Heart left ventricle (tissue), 16 donors: Measurements from ENCODE around the gene DLG1. TPM values are rescaled to one million over a fixed set of nuclear protein-coding genes. Genes with fewer than 3 reads are reported as not detected.
"Not testable (repeated sequence)": the region's sequence is repeated elsewhere in the genome, so short reads cannot be mapped to it uniquely, and the experiment has no call there.

Source experiments
- ATAC-seq, 4 donors: fragments of 200-7000 bp; cut with Tn5 transposase; one replicate each; pipeline ENCODE4 v1.9.1; 2020 to 2022; ENCODE audit warnings: moderate library complexity in 4 of 4, mild to moderate bottlenecking in 3 of 4, moderate number of reproducible peaks in 1 of 4
- DNase-seq, 5 donors: peaks; one replicate each; pipeline ENCODE4 v3.0.0-alpha.2; 2020
- H3K27ac ChIP-seq, 12 donors: fragments of 200-600 bp; sonication (generic) in 4 of 12; one replicate each; pipeline versions ENCODE4 v1.5.0 to v1.8.0; 2016 to 2022; ENCODE audit warnings: mild to moderate bottlenecking in 2 of 12
- H3K27me3 ChIP-seq, 9 donors: fragments of 200-600 bp; sonication (generic) in 2 of 9; one replicate each; pipeline versions ENCODE4 v1.5.1 to v1.8.0; 2016 to 2022; ENCODE audit warnings: mild to moderate bottlenecking in 3 of 9
- H3K36me3 ChIP-seq, 9 donors: fragments of 200-600 bp; sonication (generic) in 2 of 9; one replicate each; pipeline versions ENCODE4 v1.5.0 to v1.8.0; 2018 to 2022; ENCODE audit warnings: mild to moderate bottlenecking in 2 of 9
- H3K4me1 ChIP-seq, 12 donors: fragments of 200-600 bp; sonication (generic) in 4 of 12; one replicate each; pipeline versions ENCODE4 v1.5.0 to v1.8.0; 2016 to 2022; ENCODE audit warnings: mild to moderate bottlenecking in 3 of 12
- H3K4me3 ChIP-seq, 12 donors: fragments of 200-600 bp; sonication (generic) in 4 of 12; one replicate each; pipeline versions ENCODE4 v1.5.0 to v1.8.0; 2017 to 2022; ENCODE audit warnings: mild to moderate bottlenecking in 9 of 12, moderate library complexity in 4 of 12
- H3K9me3 ChIP-seq, 12 donors: fragments of 200-600 bp; sonication (generic) in 4 of 12; one replicate each; pipeline versions ENCODE4 v1.5.0 to v1.8.0; 2016 to 2022; ENCODE audit warnings: mild to moderate bottlenecking in 1 of 12
- POLR2A ChIP-seq, 2 donors: fragments of 450-650 bp; IDR thresholded peaks; one replicate each; pipeline ENCODE4 v1.6.1; 2017; ENCODE audit warnings: antibody characterized with exemption in 2 of 2, mild to moderate bottlenecking in 2 of 2, moderate library complexity in 2 of 2
- WGBS, 4 donors: extraction: QIAGEN DNeasy Blood & Tissue Kit in 2 of 4; methylation state at CpG; one replicate each; pipeline versions ENCODE4 v1.1.5 to v1.1.7; 2013 to 2018; 5-methylcytosine and 5-hydroxymethylcytosine counted together
- intact Hi-C, 10 donors: fragments of 100-400 bp; cut with DNase I; formaldehyde crosslinking; loops; one replicate each; pipeline versions ENCODE4 v1.11.1 to v1.14.2; 2022
- polyA plus RNA-seq, 2 donors: library from polyadenylated mRNA; stranded (reverse); fragments of 200-250 nt; gene quantifications; one replicate each; pipeline ENCODE4 v1.2.3, GENCODE V29; 2013
- total RNA-seq, 9 donors: library from RNA; depleted of rRNA in 2 of 9; stranded (reverse); fragments of >200 nt in 2 of 9; fragmentation: NEBNext Ultra II Directional in 3 of 9; extraction: Animal tissue kit (Norgen Biotek cat#: 25700) in 3 of 9; gene quantifications; one replicate each; pipeline versions ENCODE4 v1.1.0 to v1.2.4, GENCODE V29; 2016 to 2023
- TF ChIP-seq, protein P1 (sequence below), 12 donors: fragments of 200-600 bp; sonication (generic) in 4 of 12; IDR thresholded peaks; one replicate each; pipeline versions ENCODE4 v1.5.0 to v1.8.0; 2018 to 2022; ENCODE audit warnings: antibody characterized with exemption in 12 of 12, mild to moderate bottlenecking in 5 of 12
- donor health status: ischemic (EF 13 %, LVEDD 7.1; RV severe dilation, severe dysfunction).
- donor health status: healthy with polysubstance abuse.
- donor health status: DM: no; HTN: yes; CAD: no.
- donor health status: DM: no; HTN: no; CAD: no.
- donor health status: ischemic (EF 25% LVEDD 6.9; RV normal size, moderate dysfunction).
- donor health status: ischemic (EF 25% LVEDD 5.7; RV mildly dilated, moderate dysfunction).
- donor health status: healthy.
- donor health status: DM: yes; HTN: yes; CAD: no.
- donor health status: ischemic (EF 35%, LVEDD 5.7; RV mildly dilated, moderate dysfunction).
- donor health status: nonischemic (EF 11% LVEDD 7.7; RV severe dilation, severe dysfunction).
- donor health status: DM: yes; HTN: yes; CAD: no.
- donor health status: PGD.
- donor health status: ischemic (EF 29% LVEDD 5.4; RV normal size, mild dysfunction).
- donor health status: nonischemic (EF 23%, LVEDD 6.1; RV moderate dilation, normal function).

The DLG1 gene
- total and polyA plus RNA-seq, 11 donors, result 17.4 to 151 (median 63.6) TPM

DNA sequence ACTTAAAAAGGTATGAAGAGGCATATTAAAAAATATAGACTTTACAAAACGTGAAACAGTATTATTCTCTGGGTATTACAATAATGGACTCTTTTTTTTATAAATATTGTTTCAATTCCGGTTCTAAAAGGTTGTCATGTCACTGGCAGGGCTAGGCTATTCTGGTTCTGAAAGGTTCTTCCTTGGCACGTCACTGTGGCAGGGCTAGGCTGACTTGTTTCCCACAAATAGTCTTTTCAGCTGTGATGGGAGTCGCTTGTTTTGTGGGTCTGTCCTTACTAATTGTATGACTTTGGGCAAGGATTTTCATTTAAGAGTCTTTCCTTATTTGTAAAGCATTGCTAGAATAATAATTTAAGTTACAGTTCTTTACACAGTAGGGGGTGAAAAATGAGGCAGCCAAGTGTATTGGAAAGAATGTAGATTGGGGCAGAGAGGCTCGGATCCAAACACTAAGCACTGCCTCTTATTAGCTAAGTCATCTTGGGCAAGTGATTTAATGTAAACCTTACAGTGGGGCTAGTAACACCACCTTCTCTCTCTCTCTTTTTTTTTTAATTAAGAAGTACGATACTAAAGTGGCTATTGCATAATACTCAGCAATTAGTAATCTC, 256.4 kb downstream of the DLG1 start:
- Histone ChIP-seq H3K4me1 (peaks cover 0 to 8% (median 0%) of the 10 kb centered on the region in 12 donors), H3K27me3 (no peaks in the 10 kb centered on the region), H3K4me3 (no peak overlapping the region), H3K27ac (no peak overlapping the region), H3K9me3 (no peaks in the 10 kb centered on the region), H3K36me3 (peaks cover 0 to 51% (median 32%) of the 10 kb centered on the region in 9 donors)
- 68 to 86% (median 72%) methylated on average over 6 of the region's 6 CpGs for WGBS, 4 donors
- DNase-seq (no peak), ATAC-seq (peak in 2 of 4 donors; percentile 45 to 53)
- TF ChIP-seq POLR2A (IDR thresholded peaks at IDR 0.05), result no peak
- TF ChIP-seq, protein P1, sequence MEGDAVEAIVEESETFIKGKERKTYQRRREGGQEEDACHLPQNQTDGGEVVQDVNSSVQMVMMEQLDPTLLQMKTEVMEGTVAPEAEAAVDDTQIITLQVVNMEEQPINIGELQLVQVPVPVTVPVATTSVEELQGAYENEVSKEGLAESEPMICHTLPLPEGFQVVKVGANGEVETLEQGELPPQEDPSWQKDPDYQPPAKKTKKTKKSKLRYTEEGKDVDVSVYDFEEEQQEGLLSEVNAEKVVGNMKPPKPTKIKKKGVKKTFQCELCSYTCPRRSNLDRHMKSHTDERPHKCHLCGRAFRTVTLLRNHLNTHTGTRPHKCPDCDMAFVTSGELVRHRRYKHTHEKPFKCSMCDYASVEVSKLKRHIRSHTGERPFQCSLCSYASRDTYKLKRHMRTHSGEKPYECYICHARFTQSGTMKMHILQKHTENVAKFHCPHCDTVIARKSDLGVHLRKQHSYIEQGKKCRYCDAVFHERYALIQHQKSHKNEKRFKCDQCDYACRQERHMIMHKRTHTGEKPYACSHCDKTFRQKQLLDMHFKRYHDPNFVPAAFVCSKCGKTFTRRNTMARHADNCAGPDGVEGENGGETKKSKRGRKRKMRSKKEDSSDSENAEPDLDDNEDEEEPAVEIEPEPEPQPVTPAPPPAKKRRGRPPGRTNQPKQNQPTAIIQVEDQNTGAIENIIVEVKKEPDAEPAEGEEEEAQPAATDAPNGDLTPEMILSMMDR (IDR thresholded peaks at IDR 0.05), result no peak
- intact Hi-C loops, result no loop called here

DNA sequence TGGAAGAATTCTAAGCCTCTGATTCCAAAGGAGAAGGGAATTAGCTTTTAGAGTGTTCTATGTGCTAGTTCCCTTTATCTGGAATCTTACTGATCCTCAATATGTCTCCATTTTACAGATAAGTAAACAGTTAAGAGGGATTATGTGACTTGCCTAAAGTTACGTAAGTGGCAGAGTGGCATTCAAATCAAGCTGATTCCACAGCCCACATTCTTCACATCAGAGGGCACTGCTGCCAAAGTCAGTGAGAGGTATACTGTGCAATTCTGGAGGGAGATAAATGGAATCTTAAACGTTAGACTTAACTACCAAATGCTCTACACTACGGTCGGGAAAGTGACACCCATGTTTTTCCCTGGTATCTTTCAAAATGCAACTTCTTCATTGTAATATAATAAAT, 257.8 kb downstream of the DLG1 start:
- no peaks in the 10 kb centered on the region for H3K27me3 ChIP-seq
- no peak overlapping the region for H3K4me3 ChIP-seq
- TF ChIP-seq, protein P1 (IDR thresholded peaks at IDR 0.05), result peak in 1 of 12 donors; percentile 12
- no peak for TF ChIP-seq POLR2A (IDR thresholded peaks at IDR 0.05)
- H3K36me3 ChIP-seq, result peaks cover 0 to 38% (median 21%) of the 10 kb centered on the region in 9 donors
- DNase-seq (no peak), ATAC-seq (peak; percentile 50 to 75 (median 66))
- intact Hi-C loops, result no loop called here
- 36 to 58% (median 52%) methylated on average over 4 of the region's 4 CpGs for WGBS, 4 donors
- no peaks in the 10 kb centered on the region for H3K9me3 ChIP-seq
- H3K27ac ChIP-seq, result no peak overlapping the region
- peaks cover 0 to 8% (median 0%) of the 10 kb centered on the region in 12 donors for H3K4me1 ChIP-seq

DNA sequence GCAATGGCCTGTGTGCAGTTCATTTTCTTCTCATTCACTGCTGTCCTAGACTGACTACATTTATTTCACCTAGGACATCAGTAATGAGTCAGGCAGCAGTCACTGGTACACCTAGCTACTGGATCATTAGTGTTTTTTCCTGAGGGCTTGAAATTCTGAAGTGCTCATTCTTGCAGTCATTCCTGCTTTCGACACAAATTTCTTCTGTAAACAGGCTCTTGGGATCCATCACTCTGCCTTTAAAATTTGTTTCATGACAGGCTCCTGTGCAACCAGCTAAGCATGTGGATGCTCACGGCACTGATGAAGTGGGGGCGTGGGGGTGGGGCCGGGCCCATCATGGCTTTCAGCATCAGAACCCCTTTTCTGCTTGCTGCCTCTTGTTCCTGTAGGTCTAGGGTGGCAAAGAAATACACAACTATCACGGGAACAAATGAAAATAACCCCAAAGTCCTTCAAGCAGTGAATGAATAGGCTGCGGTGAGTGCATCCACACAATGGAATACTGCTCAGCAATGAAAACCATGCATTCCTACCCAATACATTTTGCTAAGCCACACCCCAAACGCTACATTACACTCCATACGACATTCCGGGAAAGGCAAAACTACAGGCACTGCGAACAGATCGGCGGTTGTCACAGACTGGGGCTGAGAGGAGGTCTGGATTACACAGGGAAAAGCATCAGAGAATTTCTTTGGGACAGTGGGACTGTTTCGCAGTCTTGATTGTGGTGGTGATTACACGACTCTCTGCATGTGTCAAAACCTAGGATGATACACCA, 259.5 kb downstream of the DLG1 start:
- Histone ChIP-seq H3K27me3 (no peaks in the 10 kb centered on the region), H3K4me3 (no peak overlapping the region), H3K9me3 (no peaks in the 10 kb centered on the region), H3K36me3 (peaks cover 0 to 20% (median 7%) of the 10 kb centered on the region in 9 donors), H3K4me1 (peaks cover 0 to 8% (median 0%) of the 10 kb centered on the region in 12 donors), H3K27ac (no peak overlapping the region)
- intact Hi-C loops, result no loop called here
- ATAC-seq, result peak in 1 of 4 donors; percentile 54
- 81 to 89% (median 88%) methylated on average over 14 of the region's 14 CpGs for WGBS, 4 donors
- TF ChIP-seq, protein P1 (IDR thresholded peaks at IDR 0.05), result no peak
- no peak for TF ChIP-seq POLR2A (IDR thresholded peaks at IDR 0.05)
- no peak for DNase-seq

DNA sequence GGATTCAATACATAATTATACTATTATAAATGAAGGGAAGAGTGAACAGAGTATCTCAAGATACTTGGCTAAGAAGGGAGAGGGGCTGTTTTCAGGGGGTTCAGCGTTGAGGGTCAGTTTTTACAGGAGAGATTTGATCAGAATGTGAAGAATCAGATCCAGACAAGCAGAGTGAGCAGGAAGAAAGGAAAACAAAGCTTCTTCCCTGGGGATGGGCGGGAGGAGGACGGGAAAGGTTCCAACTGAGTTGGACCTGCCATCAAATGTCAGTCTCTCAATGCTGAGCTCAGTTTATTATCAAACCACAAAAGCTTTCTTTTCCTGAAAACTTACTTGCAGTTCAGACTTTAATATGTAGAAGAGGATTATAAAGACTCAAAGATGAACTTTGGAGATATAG, 262.8 kb downstream of the DLG1 start:
- Histone ChIP-seq H3K4me1 (peaks cover 0 to 22% (median 10%) of the 10 kb centered on the region in 12 donors), H3K27ac (no peak overlapping the region), H3K36me3 (peaks cover 0 to 2% (median 0%) of the 10 kb centered on the region in 9 donors), H3K9me3 (no peaks in the 10 kb centered on the region), H3K4me3 (no peak overlapping the region), H3K27me3 (no peaks in the 10 kb centered on the region)
- DNase-seq (no peak), ATAC-seq (no peak)
- intact Hi-C loops, result no loop called here
- 49 to 59% (median 53%) methylated on average over 3 of the region's 3 CpGs for WGBS, 4 donors
- TF ChIP-seq POLR2A (IDR thresholded peaks at IDR 0.05), result no peak
- TF ChIP-seq, protein P1 (IDR thresholded peaks at IDR 0.05), result no peak

DNA sequence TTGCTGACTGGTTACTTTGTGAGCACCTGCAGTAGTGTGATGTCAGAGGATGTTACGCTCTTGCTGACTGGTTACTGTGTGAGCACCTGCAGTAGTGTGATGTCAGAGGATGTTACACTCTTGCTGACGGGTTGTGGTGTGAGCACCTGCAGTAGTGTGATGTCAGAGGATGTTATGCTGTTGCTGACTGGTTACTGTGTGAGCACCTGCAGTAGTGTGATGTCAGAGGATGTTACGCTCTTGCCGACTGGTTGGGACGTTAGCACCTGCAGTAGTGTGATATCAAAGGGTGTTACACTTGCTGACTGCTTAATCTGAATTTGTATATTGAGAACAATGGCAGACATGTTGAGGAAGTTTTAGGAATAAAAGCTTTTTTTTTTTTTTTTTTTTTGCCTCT, 263.6 kb downstream of the DLG1 start:
- DNase-seq, H3K4me3 ChIP-seq, H3K27ac ChIP-seq, ATAC-seq, intact Hi-C loops, H3K36me3 ChIP-seq, H3K9me3 ChIP-seq, H3K27me3 ChIP-seq: not testable (repeated sequence)
- 75 to 81% (median 78%) methylated on average over 5 of the region's 5 CpGs for WGBS, 4 donors
- H3K4me1 ChIP-seq, result peaks cover 0 to 28% (median 13%) of the 10 kb centered on the region in 12 donors

DNA sequence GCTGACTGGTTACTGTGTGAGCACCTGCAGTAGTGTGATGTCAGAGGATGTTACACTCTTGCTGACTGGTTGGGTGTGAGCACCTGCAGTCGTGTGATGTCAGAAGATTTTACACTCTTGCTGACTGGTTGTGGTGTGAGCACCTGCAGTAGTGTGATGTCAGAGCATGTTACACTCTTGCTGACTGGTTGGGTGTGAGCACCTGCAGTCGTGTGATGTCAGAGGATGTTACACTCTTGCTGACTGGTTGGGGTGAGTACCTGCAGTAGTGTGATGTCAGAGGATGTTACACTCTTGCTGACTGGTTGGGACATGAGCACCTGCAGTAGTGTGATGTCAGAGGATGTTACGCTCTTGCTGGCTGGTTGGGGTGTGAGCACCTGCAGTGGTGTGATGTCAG, 264.6 kb downstream of the DLG1 start:
- ATAC-seq, H3K27ac ChIP-seq, intact Hi-C loops, H3K4me3 ChIP-seq, H3K36me3 ChIP-seq, H3K9me3 ChIP-seq, DNase-seq: not testable (repeated sequence)
- WGBS, 4 donors, result 69 to 82% (median 80%) methylated on average over 2 to 3 of the region's 3 CpGs
- peaks cover 0 to 12% (median 0%) of the 10 kb centered on the region in 9 donors for H3K27me3 ChIP-seq
- H3K4me1 ChIP-seq, result peaks cover 0 to 38% (median 23%) of the 10 kb centered on the region in 12 donors
